HG02981 (cell line): ENCODE data around the gene LARGE1.
"Not testable (repeated sequence)": the region's sequence is repeated elsewhere in the genome, so short reads cannot be mapped to it uniquely, and the experiment has no call there.

ENCODE experiments used
- ATAC-seq: cut with Tn5 transposase; IDR thresholded peaks from one replicate; pipeline ENCODE4 v1.9.1; 2021; ENCODE audit warnings: mild to moderate bottlenecking, moderate library complexity; ENCODE audit not compliant: unreplicated experiment

Gene LARGE1

DNA sequence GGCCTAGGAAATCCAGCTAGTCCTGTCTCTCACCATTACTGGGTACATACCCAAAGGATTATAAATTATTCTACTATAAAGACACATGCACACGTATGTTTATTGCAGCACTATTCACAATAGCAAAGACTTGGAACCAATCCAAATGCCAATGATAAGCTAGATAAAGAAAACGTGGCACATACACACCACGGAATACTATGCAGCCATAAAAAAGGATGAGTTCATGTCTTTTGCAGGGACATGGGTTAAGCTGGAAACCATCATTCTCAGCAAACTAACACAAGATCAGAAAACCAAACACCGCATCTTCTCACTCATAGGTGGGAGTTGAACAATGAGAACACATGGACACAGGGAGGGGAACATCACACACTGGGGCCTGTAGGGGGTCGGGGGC, 61.6 kb downstream of the LARGE1 start:
- ATAC-seq = not testable (repeated sequence)

DNA sequence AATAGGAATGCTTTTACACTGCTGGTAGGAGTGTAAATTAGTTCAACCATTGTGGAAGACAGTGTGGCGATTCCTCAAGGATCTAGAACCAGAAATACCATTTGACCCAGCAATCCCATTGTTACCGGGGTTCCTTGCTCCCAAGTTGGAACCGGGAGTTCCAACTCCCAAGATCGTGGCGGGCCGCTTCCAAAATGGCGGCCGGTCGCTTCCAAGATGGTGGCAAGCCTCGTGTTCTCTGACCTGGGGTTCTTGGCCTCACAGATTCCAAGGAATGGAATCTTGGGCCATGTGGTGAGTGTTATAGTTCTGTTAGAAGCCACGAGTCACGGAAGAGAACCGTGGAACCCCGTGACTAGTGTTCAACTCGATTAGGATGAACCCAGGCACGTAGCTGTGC, 62.5 kb downstream of the LARGE1 start:
- not testable (repeated sequence) for ATAC-seq

DNA sequence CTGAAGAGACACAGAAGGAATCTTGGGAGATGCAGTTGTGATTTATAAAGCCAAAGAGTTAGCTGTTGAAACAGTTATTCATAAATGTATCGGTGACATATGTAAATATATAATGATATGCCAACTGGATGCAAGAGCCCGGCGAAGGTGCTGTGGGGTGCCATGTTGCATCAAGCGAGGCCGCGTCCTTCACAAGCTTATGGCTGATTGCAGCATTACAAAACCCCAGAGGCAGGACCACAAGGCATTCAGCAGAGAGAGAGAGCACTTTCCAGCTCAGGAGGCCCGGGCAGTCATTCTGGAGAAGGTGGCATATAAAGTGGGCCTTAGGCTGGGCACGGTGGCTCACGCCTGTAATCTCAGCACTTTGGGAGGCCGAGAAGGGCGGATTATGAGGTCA, 65.6 kb downstream of the LARGE1 start:
- no peak for ATAC-seq

DNA sequence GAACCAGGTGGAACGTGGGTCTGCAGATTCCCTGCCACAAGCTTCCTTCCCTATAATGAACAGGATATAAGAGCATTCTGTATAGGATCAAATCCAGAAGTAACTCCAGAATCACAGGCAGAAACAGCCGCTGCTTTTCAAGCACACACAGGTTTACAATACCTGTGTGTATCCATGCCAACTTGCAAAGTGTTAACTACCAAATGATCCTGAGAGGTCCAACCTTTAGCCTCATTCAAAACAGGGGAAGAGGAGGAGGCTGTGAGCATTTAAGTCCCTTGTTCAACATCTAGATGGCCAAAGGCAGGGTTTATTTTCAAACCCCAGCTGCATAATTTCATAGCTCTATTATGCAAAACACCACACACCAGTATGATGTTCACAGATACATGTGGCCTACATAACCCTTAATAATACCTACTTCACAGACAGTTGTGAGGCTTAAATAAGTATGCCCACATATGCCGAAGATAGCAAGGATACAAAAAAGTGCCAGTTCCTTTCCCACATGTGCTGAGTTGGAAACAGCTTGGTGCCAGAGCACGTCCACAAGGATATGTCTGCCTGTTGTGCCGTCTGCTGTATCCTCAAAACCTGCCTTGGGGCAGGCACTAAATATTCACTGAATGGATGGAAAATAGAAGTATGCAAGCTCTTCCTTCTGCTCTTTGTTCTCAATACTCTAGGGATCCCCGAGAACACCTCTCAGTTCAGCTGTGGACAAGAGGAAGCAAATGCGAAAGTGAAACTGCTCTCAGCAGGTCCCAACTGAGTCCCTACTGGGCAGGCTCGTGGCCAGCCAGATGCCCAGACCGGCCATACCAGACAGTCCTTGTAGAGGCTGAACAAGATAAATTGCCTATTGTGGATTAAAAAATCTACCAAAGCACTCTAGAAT, 66.8 kb downstream of the LARGE1 start:
- peak; percentile 84 for ATAC-seq

DNA sequence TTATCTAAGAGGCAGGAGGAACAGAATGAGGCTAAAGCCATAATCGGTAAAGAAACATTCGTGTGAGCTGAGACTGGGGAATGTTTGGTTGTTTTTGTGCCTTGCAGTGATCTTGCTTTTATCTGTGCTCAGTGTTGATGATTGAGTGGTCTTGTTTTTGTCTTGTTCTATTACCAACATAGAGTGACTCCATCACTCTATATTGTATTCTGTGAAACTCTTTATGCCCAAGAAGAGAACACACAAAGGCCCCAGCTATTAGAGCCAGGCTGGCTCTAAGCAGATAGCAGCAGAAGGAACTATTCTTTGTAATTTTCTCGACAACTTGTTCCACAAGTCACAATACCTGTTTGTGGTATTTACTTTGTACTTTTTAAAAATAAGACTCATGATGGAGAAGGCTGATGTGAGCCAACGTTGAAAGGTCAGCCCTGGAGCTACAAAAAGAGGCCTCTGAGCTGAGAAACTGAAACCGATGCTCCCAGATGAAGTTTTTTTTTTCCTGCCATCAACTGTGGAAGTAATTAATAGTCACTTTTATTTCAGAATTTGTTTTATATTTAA, 68.4 kb downstream of the LARGE1 start:
- no peak for ATAC-seq

DNA sequence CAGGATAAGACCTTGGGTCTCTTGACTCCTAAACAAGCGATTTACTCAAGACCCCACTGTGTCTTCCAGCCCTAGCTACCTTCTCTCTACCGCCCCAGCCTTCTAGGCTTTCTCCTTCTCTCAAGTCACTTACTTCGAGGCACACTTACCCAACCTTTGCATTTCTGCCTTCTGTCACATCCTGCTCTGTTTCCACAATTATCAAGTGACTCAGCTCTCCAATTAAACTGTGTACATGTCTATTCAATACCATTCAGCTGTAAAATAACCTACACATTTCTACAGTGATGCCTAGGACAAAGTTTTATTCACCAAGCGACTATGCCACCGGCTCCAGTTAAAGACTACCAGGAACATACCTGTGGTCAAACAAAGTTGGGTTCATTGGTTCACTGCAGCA, 69.0 kb downstream of the LARGE1 start:
- ATAC-seq = no peak

DNA sequence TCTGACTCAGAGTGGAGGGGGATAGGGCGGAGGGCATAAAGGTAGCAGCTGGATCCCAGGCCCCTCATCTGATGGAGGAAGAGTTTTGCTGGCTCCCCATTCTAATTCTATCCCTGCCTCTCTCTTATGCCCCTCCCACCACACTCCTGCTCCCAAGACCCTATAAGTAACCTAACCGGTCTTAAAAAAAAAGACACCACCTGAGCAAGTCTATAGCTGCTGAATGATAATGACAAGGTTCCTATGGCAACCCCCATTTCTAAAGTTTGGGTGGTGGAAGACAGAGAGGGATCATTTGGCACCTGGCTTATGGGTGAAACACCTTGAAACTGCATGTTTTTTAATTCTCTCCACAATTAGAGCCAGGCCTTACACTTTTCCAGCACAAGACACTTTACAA, 69.6 kb downstream of the LARGE1 start:
- no peak for ATAC-seq

DNA sequence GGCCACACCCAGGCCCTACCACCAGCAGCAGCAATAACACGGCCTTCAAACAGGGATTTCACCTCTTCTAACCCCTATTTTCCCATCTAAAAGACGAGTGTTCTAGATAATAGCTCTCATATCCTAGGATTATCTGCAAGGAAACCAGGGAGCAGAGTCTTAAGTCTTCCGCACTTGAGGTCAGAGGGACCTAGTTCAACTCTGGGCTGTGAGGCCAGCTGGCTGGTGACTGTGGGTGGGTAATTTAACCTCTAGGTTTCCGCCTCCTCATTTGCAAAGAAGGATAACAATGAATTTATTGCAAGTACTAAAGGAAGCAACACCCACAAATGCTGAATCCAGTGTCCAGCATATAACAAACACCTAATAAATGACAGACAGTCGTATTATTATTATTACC, 70.1 kb downstream of the LARGE1 start:
- no peak for ATAC-seq

DNA sequence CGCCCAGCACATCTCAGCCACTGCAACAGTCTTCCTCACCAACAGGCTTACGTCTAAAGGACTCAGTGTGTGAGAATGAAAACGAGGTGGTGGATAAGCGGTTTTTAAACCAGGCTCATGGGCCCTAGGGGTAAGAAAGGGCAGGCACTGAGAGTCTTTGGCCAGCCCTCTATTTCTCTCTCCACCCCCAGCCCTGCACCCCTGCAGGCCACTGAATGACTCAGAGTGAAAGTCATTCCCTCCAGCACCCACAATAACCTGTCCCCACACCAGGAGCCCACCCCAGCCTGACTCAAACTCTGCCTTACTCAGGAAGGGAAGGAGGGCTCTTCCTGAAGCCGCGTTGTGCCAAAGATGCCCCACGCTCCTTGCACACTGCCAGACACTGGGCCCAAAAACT, 72.0 kb downstream of the LARGE1 start:
- no peak for ATAC-seq

DNA sequence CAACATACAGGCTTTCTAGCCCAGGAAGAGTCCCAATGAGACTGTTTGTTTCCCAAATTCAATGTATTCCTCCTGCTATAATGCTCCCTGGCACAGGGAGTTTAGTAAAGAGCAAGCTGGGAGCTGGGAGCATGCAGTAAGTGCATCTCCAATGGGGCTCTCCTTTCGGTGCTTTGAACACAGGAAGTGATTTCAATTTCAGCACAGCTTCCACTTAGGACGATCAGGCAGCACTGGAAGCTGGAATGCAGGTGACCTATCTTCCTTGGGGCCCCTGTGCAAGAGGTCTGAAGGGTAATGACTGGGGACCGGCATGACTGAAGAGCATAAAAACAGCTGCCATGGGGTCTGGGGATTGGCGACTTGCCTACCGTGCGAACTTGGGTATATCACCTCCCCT, 76.0 kb downstream of the LARGE1 start:
- no peak for ATAC-seq

DNA sequence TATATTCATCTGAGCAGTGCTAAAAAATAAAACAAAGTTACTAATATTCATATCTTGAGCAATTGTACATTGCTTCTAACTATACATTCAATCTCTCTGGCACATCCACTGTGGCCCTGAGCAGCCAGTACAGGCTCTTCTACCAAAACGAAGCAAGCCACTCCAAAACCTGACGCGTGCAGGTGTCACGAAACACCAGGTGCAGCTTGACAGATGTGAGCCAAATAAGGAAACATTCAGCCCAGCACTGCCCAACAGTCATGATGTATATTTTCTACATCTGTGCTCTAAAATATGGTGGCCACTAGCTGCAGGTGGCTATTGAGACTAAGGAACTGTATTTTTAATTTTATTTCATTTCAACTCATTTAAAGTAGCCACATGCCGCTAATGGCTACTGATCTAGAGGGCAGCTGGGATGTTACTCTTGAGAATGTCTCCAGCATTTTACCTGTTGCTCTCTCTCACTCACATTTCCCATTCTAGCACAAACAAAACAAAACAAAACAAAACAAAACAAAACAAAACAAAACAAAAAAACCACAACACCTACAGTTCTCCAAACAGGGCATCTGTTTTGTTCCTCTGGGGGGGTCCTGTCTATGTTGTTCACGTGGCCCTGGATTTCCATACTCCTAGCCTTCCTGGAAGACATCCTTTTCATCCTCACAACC, 77.7 kb downstream of the LARGE1 start:
- ATAC-seq = no peak

DNA sequence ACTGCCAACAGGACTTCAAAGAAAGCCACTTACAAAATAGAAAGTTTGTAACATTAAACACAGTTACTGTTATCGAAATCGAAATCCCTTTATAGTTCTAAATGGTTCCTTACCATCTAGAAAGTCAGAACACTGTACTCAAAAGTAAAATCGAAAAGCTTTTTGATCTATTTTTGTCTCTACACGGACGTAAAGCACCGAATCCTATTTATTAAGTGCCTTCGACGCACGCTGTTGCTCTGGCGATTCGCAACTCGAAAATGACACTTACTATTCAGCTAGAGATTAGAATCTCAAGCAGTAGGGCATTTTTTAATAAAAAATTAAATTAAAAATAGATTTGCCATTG, 78.3 kb downstream of the LARGE1 start:
- no peak for ATAC-seq

DNA sequence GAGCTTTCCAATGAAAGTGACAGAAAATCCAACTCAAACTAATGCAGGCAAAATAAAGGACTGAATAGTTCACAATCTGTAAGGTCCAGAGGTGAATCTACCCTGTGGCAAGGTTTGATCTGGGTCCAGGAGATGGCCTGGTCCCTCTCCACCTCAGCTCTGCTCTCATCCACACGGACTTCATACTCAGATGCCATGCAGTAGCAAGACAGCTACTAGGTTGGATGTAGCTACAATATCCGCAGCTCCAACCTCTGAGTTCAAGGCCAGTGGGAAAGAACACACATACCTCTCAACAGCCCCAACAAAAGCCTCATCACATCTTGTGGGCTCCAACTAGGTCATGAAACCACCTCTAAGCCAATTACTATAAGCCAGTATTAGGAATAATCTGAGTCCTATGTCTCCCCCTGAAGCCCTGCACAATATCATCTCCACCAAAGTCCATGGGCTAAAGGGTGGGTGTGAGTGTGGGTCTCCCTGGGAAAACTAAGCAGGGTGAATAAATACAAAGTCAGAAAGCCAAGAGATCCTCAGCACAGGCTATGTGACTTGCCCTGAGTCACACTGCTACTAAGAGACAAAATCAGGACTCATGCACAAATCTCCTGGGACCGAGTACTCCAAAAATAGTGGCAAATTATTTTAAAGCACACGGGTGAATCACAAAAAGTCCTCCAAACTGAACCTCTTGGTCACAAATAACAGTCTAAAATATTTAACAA, 78.8 kb downstream of the LARGE1 start:
- ATAC-seq = no peak

DNA sequence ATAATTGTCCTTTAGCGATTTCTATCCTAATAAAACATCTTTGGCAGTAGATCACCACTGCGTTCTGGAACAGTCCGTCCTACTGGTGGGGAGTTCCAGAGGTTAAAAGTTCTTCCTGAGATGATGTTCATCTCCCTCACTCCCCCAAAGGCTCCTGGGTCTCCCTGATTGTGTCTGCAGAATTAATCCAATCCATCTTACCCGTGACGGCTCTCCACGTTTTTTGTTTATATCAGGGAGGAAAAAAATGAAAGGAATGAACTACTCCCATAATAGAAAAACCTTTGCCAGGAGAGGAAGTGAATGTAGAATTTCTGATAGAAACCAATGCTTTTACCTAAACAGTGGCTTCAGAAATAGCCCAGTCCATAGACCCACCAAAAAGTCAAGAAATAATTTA, 81.6 kb downstream of the LARGE1 start:
- ATAC-seq = no peak

DNA sequence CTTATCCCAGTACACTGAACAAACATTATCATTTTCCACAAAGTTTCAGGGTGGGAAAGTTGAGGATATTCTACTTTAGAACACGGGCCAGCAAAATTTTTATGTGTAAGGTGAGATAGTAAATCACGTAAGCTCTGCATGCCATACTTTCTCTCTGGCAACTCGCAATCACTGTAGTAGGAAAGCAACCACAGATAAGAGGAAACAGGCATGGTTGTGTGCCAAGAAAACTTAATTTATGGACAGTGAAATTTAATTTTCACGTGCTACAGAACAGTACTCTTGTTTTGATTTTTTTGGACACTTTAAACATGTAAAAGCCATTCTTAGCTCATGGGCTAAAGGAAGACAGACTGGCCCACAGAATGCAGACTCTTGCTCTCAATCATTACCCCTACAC, 82.5 kb downstream of the LARGE1 start:
- ATAC-seq = no peak

DNA sequence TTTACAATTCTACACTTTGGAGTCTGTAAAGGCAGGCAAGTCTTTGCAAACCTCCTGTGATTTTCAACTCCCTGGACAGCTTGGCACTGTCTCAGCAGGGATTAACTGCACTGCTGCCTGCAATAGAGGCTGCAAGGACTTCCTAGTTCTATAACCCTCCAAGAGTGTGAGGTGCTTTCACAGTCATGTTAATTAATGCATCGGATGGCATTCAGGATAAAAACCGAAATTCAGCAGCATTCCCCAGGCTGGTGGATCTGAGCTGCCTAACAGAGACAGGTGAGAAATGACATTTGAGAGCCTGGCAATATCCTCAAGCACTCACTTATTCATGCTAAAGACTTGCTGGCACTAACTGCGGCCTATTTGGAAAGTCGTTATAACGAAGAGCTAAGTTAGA, 85.0 kb downstream of the LARGE1 start:
- no peak for ATAC-seq

DNA sequence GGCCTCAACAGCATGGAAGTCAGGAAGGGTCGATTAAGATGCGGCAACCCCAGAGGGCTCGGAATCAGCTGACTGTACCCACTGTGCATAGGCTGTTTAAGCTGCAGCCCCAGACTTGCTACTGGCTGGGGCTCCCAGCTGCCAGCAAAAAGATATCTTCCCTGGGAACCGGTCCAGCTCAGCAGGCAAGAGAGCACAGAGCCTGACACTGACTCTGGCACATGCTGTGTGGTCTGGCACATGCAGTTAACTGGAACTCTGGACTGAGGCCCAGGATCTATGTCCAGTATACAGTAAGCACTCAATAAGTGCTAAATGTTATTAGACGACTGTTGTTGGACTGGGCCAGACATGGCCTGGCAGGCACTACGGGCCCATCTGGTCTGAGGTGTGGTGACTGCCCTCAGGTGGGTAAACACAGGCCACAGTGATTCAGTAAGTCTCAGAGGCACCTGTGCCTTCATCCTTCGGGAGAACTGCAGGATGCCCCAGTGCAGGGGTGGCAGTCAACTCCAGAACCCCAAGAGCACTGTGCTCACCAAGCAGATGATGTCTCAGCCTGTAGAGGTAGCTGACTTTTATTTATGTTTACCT, 87.6 kb downstream of the LARGE1 start:
- ATAC-seq = no peak

DNA sequence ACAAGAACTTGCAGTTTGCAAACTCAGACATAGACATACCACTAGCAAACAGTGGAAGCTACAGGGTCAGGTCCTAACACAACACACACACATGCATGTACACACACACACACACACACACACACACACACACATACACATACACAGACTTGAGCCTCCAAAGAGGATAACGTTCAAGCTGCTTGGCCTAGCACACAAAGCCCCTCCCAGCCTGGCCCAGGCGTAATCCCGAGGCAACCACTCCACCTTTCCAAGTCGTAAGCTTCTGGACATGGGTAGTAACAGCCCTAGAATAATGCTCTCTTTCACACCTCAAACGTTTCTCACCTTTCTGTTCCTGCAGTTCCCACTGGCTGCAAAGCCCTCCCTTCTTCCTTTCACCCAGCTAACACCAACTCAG, 88.6 kb downstream of the LARGE1 start:
- no peak for ATAC-seq

DNA sequence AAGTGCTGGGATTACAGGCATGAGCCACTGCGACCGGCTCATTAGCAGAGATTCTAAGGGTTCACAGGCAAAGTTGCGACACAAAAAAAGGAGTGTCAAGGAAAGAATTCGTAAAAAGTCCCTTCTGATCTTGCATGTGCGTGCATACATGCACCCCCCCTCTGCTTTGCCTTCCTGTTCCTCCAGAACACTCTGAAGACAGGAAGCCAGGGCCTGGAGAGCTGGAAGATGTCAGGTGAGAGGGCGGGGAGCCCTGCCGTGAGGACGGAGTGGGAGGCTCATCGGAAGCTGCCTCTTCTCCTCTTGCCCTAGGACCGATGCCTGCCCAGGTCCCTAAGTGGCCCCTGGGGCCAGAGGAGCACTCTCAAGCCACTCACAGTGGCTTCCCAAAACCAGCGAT, 89.1 kb downstream of the LARGE1 start:
- ATAC-seq = no peak

DNA sequence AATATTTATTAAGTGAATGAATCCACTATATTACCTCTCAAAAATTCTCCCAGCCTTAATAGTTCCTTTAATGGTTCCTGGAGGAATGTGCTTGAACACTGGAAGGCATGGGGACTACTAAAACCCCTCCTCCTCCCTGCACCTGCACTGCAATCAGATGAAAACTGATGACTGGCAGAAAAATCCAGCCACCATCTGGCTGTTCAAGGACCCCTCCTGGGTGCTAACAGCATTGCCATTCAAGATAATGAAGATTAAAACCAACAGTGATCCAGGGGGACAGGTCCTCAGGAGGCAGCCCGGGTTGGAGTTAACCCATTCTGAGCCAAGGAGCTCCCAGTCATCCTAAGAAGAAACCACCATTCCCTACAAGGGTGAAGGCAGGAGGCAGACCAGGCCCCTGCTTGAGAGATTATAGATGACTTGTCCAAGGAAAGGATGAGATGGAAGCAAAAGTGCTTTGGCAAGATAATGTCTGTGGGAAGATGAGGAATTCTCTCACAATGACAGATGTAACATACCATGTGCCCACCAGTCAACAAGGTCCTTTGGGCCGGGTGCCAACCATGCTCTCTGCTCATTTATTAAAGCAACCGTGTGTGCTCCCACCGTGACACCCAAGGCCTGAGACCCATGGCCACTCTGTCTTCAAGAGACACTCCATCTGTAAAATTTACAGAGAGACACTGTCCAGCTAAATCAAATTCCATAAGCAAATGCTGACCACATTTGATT, 90.6 kb downstream of the LARGE1 start:
- ATAC-seq = no peak

DNA sequence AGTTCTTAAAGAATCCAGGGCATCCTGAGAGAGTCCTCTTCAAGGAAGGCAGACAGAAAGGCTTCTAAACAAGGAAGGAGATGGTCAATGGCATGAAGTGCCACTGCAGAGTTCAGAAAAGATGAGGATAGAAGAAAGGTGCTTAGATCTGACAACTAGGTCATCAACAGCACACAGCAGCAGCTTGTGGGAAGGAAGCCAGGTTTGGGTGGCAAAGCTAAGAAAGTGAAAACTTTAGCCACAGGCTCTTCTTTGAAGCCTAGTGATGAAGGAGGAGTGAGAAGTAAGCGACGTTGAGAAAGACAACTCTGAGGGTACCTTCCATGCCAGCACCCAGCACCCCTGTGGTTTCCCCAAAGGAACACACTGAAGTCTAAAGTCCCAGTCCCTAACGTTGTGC, 92.0 kb downstream of the LARGE1 start:
- no peak for ATAC-seq
